ENCODE measurements around the gene CPLX4. TPM values are rescaled to one million over a fixed set of nuclear protein-coding genes. Genes with fewer than 3 reads are reported as not detected.

The CPLX4 gene
- total and polyA plus RNA-seq, 2 of the 8 experiments (the other 6 are each of a cell fraction or from before 2014, with no cell fraction given) = not detected

DNA sequence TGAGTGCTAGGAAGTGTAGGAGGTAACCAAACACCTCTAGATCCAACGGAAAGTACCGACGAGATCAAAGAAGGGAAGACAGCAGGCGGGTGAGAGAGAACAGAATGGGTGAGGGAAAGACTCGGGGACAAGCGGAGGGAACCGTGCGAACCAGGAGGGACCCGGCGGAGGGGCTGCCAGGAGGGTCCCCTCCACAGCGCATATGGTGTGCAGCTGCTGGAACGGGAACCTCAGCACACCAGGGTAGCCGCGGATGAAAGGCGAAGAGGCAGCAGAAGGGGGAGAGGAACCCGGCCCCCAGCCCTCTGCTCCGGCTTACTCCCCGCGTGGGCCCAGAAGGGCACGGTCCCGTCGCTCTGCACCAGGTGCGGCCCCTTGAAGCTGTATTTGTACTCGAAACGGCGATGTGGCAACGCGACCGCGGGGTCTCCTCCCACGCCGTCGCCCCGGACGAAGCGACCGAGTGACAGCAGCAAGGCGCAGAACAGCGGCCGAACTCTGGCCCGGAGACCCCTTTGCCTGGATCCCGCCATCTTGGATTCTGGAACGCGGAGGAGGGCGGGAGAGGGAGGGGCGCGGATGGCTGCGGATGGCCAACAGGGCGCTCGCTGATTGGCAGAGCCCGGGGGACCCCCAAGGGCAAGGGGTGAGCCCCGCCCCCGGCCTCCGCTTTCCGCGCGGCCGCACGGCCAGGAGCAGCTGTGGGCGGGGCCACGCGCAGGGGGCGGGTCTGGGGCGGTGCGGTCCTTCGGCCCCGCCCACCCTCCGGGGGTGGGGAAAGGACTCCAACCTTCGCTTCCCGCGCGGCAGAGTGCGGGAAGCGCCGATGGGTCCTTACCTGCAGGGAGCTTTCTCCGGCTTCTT, 40.5 kb upstream of the CPLX4 start, which contains the start of gene LMAN1:
TSS of gene LMAN1 (minus strand) at position 554 of the 864 bp plus-strand sequence. CDS start at position 533, 21 bp downstream.
- H2BK15ac ChIP-seq (ENCODE audit: low read length) = no peak within 1 kb of the TSS
- H3K56ac ChIP-seq (replicated peaks; ENCODE audit: insufficient read length, low read depth, low read length) = peak within 1 kb of the TSS; percentile 70
- no peaks in the 10 kb centered on the region for H3K23me2 ChIP-seq (ENCODE audit: low read depth, low read length)
- no peak within 1 kb of the TSS for H2BK20ac ChIP-seq (ENCODE audit: low read length)
- 2% methylated on average over 37 of the region's 76 CpGs; no CpG with 5 or more reads in 1 of the 2 experiments for WGBS, 2 experiments (ENCODE audit: extremely low coverage in 1 of 2, insufficient coverage in 1 of 2, insufficient read length in 1 of 2, insufficient replicate concordance in 2 of 2, low coverage in 1 of 2, low lambda C conversion rate in 2 of 2, missing lambda C conversion rate in 1 of 2)
- H3K27me3 ChIP-seq (replicated peaks in 1 of 4; ENCODE audit: control insufficient read depth in 3 of 4, extremely low read depth in 1 of 4, insufficient read depth in 3 of 4, low read length in 3 of 4) = peaks cover 0 to 9% (median 5%) of the 10 kb centered on the region in 4 experiments; a peak in 4 of 7 replicates
- peak within 1 kb of the TSS; percentile 97 for H2AFZ ChIP-seq (ENCODE audit: low read length)
- 0 out of 2 replicates have a peak within 1 kb of the TSS, but pooled peaks have one; percentile 10 for H2BK12ac ChIP-seq (ENCODE audit: low read depth, low read length)
- peak within 1 kb of the TSS; percentile 48 for H3K4ac ChIP-seq (replicated peaks; ENCODE audit: insufficient read length, low read depth, low read length)
- peak within 1 kb of the TSS; percentile 90 to 96 (median 94) for H3K9ac ChIP-seq (replicated peaks in 1 of 4; ENCODE audit: extremely low read depth in 1 of 4, low read depth in 3 of 4, low read length in 3 of 4)
- peak within 1 kb of the TSS; percentile 84; the same call in 1 of the 2 replicates for H2BK5ac ChIP-seq (ENCODE audit: low read depth, low read length)
- peak within 1 kb of the TSS; percentile 84 to 93 (median 88) for H3K4me3 ChIP-seq (ENCODE audit: extremely low read depth in 1 of 4, insufficient read depth in 2 of 4, low read depth in 3 of 4, low read length in 4 of 4)
- H4K8ac ChIP-seq (ENCODE audit: extremely low read depth, insufficient read depth, low read length) = peak within 1 kb of the TSS; percentile 99
- H2AK5ac ChIP-seq (ENCODE audit: low read depth, low read length) = no peak within 1 kb of the TSS
- peak within 1 kb of the TSS; percentile 63 for H4K91ac ChIP-seq (replicated peaks; ENCODE audit: insufficient read length, low read length)
- peaks cover 0 to 29% of the 10 kb centered on the region in 2 experiments; a peak in 3 of 4 replicates for H3K79me2 ChIP-seq (ENCODE audit: control insufficient read depth in 1 of 2, insufficient read depth in 2 of 2, low read length in 2 of 2)
- H3K18ac ChIP-seq (ENCODE audit: extremely low read depth, low read length) = peak within 1 kb of the TSS; percentile 84
- POLR2A ChIA-PET (ENCODE audit: partially characterized antibody) = interaction anchor here (0.6 to 1.3 kb wide), 7 partner anchors 9 to 83 kb away, joined by 3 to 7 read pairs (median 3); no protein-coding TSS in a partner anchor
- H4K20me1 ChIP-seq (replicated peaks in 1 of 2; ENCODE audit: control insufficient read depth in 1 of 2, insufficient read depth in 2 of 2, low read length in 2 of 2) = peaks cover 0 to 5% of the 10 kb centered on the region in 2 experiments
- H2BK120ac ChIP-seq (replicated peaks; ENCODE audit: low read depth, low read length) = no peak within 1 kb of the TSS
- no peaks in the 10 kb centered on the region for H3K79me1 ChIP-seq (ENCODE audit: low read depth, low read length)
- DNase-seq (ENCODE audit: low read depth in 1 of 2, low spot score in 2 of 2) (peak; percentile 86 to 98), FAIRE-seq (peak; percentile 58)
- H3K14ac ChIP-seq (ENCODE audit: insufficient read length) = peak within 1 kb of the TSS; percentile 91
- peak within 1 kb of the TSS; percentile 83 for H3K27ac ChIP-seq (ENCODE audit: low read depth, low read length)
- peak within 1 kb of the TSS; percentile 49 for H4K5ac ChIP-seq (ENCODE audit: insufficient read length, low read depth, low read length)
- no peak within 1 kb of the TSS for H3K23ac ChIP-seq (ENCODE audit: insufficient read length)
- peaks cover 9 to 19% (median 12%) of the 10 kb centered on the region in 4 experiments; a peak in 5 of 8 replicates for H3K36me3 ChIP-seq (ENCODE audit: control insufficient read depth in 2 of 4, insufficient read depth in 4 of 4, low read length in 3 of 4)
- no peaks in the 10 kb centered on the region; a peak in 2 of 7 replicates for H3K4me1 ChIP-seq (replicated peaks in 1 of 4; ENCODE audit: control insufficient read depth in 3 of 4, insufficient read depth in 4 of 4, low read length in 3 of 4)
- CTCF ChIA-PET (ENCODE audit: partially characterized antibody) = interaction anchor here (1.0 to 4.9 kb wide), 6 partner anchors 25 to 92 kb away, joined by 3 to 25 read pairs (median 3); partner anchors contain the start of gene RAX
- no peaks in the 10 kb centered on the region for H3K9me3 ChIP-seq (ENCODE audit: insufficient read depth in 2 of 2, low read depth in 1 of 2, low read length in 1 of 2)
- H3K4me2 ChIP-seq (ENCODE audit: insufficient read depth in 1 of 2, low read depth in 2 of 2, low read length in 2 of 2) = peak within 1 kb of the TSS; percentile 69 to 75
- TF ChIP-seq CHD2 (IDR thresholded peaks at IDR 0.05; ENCODE audit: low read length) (no peak), KDM5A (IDR thresholded peaks at IDR 0.05; ENCODE audit: low read length) (peak; percentile 70), TAF7 (optimal IDR thresholded peaks at IDR 0.05; ENCODE audit: borderline replicate concordance, low read depth, low read length) (peak; percentile 66), ZNF274 (IDR thresholded peaks at IDR 0.05; ENCODE audit: borderline replicate concordance, extremely low read depth, low read length) (no peak), SIN3A (conservative IDR thresholded peaks at IDR 0.05 in 1 of 2, IDR thresholded peaks at IDR 0.05 in 1 of 2; ENCODE audit: low read depth in 1 of 2, low read length in 2 of 2) (peak; percentile 71; a peak in 3 of 4 replicates), EP300 (IDR thresholded peaks at IDR 0.05; ENCODE audit: borderline replicate concordance in 1 of 2, low read depth in 2 of 2, low read length in 2 of 2) (no peak), BCL11A (IDR thresholded peaks at IDR 0.05; ENCODE audit: low read depth in 2 of 2, low read length in 2 of 2) (no peak), JUN (IDR thresholded peaks at IDR 0.05; ENCODE audit: low read depth, low read length) (no peak)
- TF ChIP-seq, protein P1, sequence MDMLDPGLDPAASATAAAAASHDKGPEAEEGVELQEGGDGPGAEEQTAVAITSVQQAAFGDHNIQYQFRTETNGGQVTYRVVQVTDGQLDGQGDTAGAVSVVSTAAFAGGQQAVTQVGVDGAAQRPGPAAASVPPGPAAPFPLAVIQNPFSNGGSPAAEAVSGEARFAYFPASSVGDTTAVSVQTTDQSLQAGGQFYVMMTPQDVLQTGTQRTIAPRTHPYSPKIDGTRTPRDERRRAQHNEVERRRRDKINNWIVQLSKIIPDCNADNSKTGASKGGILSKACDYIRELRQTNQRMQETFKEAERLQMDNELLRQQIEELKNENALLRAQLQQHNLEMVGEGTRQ (IDR thresholded peaks at IDR 0.05; ENCODE audit: low read length) = peak; percentile 27; the same call in 1 of the 2 replicates

Data from H1 (cell line).